Left renal pelvis (tissue), 4 donors: Measurements from ENCODE around the gene CCND1. TPM values are rescaled to one million over a fixed set of nuclear protein-coding genes. Genes with fewer than 3 reads are reported as not detected.

Experiments used
- DNase-seq, 4 donors: peaks; one replicate each; pipeline ENCODE4 v3.0.0-alpha.2; 2013; ENCODE audit warnings: low read depth in 4 of 4, low spot score in 3 of 4
- polyA plus RNA-seq, 4 donors: library from polyadenylated mRNA; unstranded; fragments of 120-200 nt; gene quantifications; one replicate each; pipeline ENCODE4 v1.2.1, GENCODE V29; 2013; ENCODE audit not compliant: insufficient read length in 4 of 4

Gene CCND1
- polyA plus RNA-seq, 4 donors, result 67.7 to 161 (median 146) TPM

GRCh38 chr11:69639831-69640230 lies 1.1 kb upstream of the CCND1 start:
- DNase-seq, result no peak

GRCh38 chr11:69640260-69640994 lies 529 bp upstream of the CCND1 start:
- no peak for DNase-seq

- DNase-seq, result no peak
Observed at GRCh38 chr11:69641681-69642548, 959 bp downstream of the CCND1 start.

DNA sequence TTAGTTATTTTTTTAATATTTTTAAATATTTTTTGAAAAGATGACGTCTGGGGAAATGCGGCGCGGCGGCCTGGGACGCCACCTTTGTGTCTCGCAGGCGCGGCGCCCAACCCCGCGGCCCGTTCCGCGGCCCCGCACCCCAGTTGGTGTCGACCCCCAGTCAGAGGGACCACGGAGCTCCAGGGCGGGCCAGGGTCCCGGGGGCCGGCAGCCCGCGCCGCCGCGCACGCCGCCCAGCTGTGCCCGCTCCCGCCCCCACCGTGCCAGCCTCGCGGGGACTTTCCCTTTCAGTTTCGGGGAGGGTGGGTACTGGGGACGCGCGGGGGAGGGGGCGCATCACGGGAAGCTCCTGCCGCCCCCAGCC lies 1.6 kb downstream of the CCND1 start:
- no peak for DNase-seq

GRCh38 chr11:69642913-69643632 lies 2.1 kb downstream of the CCND1 start:
- DNase-seq, result peak in 2 of 4 donors; percentile 74 to 76

DNA sequence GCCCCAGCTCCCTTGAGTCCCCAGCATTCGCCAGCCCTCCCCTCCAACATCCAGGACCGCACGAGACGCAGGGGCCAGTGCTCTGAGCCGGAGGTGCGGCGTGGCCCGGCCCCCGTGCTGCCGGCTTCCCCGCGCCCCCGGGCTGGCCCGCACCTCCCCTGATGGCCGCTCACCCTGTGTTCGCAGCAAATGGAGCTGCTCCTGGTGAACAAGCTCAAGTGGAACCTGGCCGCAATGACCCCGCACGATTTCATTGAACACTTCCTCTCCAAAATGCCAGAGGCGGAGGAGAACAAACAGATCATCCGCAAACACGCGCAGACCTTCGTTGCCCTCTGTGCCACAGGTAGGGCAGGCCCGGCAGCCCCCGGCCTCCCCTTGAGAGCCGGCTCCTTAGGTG lies 2.7 kb downstream of the CCND1 start:
- no peak for DNase-seq

- peak in 1 of 4 donors; percentile 57 for DNase-seq
Observed at GRCh38 chr11:69644071-69644961, 3.4 kb downstream of the CCND1 start.

- DNase-seq, result no peak
Observed at GRCh38 chr11:69644962-69645675, 4.2 kb downstream of the CCND1 start.

GRCh38 chr11:69645801-69646492 lies 5.0 kb downstream of the CCND1 start:
- DNase-seq, result no peak

- DNase-seq, result no peak
Observed at GRCh38 chr11:69646493-69647389, 5.8 kb downstream of the CCND1 start.

DNA sequence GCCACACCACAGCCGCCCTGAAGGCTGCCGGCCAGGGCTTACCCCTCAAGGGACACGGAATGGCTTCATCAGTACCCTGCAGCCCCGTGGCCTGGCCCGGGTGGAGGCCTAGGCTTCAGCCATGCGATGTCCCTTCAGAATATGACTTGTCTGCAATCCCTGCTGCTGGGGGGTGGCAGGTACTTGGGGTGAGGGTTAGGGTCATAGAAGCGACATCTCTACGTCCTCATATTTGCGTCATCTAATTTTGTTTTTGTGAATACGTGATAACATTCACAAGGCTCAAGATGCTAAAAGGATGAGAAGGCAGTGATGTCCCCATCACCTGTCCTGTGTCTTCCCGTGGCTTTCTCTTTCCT lies 6.4 kb downstream of the CCND1 start:
- no peak for DNase-seq

- no peak for DNase-seq
Observed at GRCh38 chr11:69647761-69648497, 7.0 kb downstream of the CCND1 start.

DNA sequence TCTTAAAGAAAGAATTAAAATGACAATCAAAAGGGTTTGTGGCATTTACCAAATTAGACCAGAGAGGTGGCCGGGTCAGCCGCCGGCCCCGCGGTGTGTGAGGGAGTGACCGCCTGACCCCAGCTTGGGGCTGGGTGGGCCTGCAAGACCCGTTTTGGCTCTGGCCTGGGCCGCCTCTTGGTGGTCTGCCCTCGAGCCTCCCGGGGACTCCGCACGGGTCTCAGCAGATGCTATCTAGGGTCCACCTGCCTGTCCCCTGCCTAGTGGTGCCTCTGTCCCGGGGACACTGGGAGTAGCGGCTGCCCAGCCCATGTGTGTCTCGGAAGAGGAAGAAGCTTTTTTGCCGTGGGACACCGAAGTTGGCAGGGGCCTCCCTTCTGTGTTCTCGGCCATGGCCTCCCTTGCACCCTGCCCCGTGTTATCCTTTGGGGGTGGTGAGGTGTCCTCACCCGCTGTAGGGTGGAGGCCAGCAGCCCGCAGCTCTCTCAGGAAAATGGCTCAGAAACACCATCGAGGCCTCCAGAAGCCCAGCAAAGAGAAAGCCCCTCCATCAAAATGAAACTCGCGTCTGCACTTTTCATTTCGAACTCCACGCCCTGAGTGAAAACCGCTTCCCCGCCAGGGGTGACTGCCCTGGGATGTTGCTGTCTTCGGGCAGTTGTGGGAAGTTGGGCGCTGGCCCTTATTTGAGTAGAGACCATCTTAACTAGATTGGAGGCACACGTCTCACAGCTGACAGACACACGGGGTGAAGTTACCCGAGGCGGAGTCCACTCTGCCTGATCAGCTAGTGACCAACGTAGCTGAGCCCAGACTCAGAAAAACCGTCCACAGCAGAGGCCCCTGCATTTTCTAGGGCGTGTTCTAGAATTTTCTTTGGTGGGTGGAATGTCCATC lies 8.0 kb downstream of the CCND1 start:
- DNase-seq, result no peak

- DNase-seq, result no peak
Observed at GRCh38 chr11:69649576-69649900, 8.6 kb downstream of the CCND1 start.

DNA sequence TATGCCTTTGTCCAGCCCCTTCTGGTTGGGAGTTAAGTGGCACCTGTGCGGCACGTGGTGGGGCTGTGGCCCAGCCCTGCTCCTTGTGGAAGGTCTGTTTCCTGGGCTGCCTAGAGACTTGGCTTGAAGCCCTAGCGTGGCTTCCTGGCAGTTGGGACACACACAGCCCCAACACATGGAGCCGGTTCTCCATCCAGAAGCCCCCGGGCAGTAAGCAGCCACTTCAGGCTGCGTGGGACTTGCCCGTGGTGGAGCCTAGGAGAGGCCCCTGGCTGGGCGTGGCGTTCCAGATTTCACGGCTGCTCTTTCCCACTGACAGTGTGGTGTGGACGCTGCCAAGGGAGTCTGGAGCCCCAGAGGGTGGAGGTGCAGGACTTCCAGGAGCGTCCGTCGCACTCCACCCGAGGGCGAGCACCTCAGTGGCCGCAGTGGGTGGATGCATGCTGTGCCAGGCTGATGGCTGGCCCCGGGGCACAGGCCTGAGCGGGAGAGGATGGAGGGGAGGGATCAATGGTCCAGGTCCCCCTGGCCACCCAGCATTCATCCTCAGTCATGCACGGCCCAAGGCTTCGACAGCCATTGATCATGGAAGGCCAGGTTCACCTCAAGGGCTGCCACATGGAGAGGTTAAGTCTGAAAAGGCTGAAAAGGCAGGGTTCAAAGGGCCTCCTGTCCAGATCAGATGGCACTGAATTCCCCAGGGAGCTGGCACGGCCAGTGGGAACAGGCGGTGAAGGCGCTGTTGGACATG lies 9.3 kb downstream of the CCND1 start:
- DNase-seq, result no peak

DNA sequence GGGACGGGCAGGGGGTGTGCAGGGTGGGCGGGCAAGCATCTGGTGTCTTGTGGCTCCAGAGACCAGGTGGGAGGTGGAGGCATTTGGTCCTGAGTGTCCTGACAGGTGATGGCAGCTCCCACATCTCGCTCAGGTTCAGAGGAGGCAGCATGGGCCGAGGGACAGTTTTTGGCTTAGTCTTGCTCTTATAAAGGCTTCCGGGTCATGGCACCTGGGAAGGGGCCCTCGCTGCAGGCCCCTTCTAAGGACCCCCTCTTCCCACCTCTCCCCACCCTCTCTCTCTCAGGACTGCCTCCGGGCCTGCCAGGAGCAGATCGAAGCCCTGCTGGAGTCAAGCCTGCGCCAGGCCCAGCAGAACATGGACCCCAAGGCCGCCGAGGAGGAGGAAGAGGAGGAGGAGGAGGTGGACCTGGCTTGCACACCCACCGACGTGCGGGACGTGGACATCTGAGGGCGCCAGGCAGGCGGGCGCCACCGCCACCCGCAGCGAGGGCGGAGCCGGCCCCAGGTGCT lies 9.9 kb downstream of the CCND1 start:
- DNase-seq, result no peak
